OCI-M2 (cell line): ENCODE results near the gene C21orf91.

Source experiments
- DNase-seq: peaks from one replicate; lab custom pipeline; 2025; ENCODE audit not compliant: unreplicated experiment; lab: John Stamatoyannopoulos, UW

The C21orf91 gene

DNA sequence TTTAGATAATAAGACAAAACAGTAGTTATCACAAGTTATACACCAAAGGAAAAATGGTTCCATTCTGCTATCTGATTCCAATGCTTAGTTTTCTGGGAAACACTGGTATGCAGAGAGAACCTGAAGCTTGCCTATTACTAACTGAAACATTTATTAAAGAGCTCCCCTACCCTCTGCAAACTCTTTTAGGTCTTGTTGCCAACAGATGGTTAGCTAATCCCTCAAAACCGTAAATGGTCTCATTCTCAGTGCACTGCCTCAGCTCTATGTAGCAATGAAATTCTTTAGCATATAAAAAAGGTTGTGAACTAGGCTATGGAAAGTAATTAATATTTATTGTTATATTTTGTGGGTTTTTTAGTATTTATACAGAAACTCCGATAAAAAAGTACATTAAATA is 20.4 kb downstream of the C21orf91 start:
- DNase-seq: no peak

DNA sequence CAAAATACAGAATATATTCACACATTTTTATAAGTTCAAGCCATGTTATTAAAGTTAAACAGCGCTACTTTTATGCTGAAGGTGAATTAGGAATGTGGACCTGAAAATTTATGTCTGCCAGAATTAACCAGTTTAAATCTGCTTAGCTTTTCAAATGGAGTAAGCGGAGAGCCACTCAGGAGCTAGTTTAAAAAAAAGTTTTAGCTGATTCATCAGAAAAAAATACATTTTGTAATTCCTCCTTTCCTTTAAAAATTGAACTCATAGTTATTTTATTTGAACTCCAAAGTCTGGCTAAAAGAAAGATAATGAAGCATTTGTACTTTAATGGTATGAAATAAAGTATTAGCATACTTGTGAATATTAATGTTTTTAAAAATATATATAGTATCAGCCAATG is 21.2 kb downstream of the C21orf91 start:
- no peak for DNase-seq

DNA sequence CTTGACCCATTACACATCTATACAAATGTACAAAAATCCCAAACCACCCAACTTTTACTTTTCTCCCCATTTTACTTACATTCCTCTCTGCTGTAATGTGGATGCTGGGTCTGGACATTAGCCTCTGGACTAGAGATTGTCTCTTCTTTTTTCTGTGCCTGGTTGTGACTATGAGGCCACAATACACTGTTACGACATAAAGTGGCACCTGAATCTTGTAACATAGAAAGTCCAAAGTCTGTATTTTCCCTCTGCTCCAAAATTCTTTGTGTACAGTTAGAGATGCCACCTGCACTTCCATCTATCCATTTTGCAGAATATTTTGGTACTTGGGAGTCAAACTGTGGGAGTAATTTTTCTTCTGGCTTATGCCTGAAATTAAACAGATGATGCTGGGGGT is 22.7 kb downstream of the C21orf91 start:
- no peak for DNase-seq

DNA sequence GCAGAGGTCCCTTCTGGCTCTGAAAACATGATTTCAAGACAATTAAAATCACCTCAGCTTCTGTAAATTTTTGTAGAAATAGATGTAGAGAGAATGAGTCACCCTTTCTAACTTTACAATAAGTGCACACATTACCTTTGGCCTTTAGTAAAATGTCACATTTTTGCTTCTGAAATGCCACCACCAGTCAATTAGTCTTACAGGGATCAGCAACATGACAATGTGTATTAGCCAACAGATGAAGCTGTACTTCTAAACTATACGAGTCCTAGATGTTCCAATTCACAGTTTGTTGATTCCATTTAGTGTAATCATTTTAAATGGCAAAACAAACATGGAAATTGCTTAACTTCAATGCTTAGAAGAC is 23.1 kb downstream of the C21orf91 start:
- DNase-seq: no peak

DNA sequence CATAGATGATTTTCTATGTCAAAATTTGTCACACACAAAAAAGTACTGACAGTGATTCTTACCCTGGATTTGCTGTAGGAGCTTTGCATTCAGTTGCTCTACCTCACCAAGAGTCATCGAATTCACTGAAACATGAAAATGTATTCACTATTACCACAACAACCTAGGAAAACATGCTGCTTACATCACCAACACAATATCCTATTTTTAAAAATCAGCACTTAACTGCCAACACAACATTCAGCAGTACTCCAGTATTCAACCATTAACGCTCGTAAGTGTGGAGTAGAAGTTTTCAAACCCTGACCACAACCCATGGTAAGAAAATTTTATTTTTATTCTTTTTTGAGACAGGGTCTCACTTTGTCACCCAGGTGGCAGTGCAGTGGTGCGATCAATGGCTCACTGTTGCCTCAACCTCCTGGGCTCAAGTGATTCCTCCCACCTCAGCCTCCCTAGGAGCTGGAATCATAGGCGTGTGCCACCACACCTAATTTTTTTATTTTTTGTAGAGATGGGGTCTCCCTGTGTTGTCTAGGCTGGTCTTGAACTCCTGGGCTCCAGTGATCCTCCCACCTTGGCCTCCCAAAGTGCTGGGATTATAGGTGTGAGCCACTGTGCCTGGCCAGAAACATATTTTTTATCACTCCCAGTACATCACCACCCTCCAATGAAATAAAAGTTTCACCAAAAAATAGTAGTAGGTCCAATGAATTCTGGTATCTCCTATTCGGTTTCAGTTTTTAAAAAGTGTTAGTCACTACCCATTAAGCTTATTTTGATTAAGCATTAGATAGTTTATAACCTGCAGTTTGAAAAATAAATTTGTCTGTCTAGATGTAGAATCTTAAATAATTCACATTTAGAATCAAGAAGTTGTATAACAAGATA is 23.8 kb downstream of the C21orf91 start:
- no peak for DNase-seq

DNA sequence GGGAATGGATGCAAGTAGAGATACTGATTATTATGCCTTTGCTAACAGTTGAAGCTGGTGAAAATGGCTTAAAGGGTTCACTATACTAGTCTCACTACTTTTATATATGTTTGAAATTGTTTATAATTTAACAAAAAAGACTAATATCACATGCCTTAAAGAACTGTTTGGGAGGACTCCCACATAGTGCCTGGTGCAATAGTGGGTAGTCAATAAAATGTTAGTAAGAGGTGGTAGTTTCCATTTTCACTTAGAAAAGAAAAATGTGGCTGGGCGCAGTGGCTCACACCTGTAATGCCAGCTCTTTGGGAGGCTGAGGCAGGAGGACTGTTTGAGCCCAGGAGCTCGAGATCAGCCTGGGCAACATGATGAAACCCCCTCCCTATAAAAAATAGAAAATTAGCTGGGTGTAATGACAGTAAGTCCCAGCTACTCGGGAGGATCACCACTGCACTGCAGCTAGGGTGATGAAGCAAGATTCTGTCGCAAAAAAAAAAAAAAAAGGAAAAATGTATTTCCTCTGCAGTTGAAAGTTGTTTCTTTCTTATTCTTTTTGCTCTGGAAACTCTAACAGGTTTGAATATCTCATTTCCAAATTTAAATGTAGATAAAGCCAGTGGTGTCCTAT is 24.5 kb downstream of the C21orf91 start:
- DNase-seq: no peak

GRCh38 chr21:17793246-17794123 is 25.7 kb downstream of the C21orf91 start:
- DNase-seq: no peak

GRCh38 chr21:17789656-17790055 is 29.5 kb downstream of the C21orf91 start:
- DNase-seq: no peak

DNA sequence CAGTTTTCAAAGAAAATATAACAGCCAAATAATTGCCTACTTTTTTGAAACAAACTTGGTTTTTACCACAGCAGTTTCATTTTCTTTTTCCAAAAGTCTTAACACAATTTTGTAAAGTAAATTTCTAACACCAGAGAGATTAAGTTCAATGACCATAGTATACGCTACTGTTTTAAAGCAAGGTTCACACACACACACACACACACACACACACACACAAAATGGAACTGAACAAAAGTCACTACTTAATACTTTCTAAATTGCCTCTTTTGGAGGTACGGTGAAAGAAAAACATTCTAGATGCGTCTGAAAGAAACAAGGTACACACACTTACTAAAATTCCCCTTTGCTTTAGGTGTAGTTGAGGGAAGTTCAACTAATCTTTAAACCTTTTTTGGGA is 30.1 kb downstream of the C21orf91 start:
- DNase-seq: no peak

GRCh38 chr21:17786851-17787181 is 32.3 kb downstream of the C21orf91 start:
- no peak for DNase-seq

DNA sequence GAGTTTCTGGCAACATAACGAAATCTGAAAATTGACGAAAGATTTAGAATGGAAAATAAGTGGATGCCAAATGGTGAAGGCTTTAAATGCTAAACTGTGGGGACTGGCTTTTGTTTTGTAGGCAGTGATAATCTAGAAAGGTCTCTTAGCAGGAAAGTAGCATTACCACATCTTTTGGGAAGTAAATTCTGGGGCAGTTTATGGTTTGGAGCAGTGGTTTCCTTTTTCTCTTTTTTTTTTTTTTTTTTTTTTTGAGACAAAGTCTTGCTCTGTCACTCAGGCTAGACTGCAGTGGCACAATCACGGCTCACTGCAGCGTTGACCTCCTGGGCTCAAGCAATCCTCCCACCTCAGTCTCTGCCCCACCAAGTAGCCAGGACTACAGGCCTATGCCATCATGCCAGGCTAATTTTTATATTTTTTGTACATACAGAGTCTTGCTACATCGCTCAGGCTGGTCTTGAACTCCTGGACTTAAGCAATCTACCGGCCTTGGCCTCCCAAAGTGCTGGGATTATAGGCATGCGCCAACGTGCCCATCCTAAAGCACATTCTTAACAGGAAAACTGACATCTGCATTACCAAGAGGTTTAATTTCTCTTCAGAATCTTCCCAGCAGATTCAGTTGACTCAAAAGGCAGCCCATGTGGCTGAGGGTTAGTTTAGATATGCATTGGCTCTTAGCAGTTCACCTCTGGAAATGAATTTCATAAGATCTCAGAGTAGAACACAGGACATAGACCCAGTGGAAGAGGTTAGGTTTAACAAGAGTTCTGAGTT is 32.9 kb downstream of the C21orf91 start:
- no peak for DNase-seq

DNA sequence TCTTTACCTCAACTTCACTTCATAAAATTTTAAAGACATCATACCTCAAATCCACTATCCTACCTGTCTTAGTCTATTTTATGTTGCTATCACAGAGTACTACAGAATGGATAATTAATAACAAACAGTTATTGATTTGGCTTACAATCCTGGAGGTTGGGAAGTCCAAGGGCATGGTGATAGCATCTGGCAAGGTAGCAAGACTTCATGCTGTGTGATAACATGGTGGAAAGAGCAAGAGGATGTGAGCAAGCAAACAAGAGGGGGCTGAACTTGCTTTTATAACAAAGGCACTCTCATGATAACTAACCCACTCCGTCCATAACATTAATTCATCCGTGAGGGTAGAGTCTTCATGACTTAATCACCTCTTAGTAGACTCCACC is 33.8 kb downstream of the C21orf91 start:
- DNase-seq: no peak

DNA sequence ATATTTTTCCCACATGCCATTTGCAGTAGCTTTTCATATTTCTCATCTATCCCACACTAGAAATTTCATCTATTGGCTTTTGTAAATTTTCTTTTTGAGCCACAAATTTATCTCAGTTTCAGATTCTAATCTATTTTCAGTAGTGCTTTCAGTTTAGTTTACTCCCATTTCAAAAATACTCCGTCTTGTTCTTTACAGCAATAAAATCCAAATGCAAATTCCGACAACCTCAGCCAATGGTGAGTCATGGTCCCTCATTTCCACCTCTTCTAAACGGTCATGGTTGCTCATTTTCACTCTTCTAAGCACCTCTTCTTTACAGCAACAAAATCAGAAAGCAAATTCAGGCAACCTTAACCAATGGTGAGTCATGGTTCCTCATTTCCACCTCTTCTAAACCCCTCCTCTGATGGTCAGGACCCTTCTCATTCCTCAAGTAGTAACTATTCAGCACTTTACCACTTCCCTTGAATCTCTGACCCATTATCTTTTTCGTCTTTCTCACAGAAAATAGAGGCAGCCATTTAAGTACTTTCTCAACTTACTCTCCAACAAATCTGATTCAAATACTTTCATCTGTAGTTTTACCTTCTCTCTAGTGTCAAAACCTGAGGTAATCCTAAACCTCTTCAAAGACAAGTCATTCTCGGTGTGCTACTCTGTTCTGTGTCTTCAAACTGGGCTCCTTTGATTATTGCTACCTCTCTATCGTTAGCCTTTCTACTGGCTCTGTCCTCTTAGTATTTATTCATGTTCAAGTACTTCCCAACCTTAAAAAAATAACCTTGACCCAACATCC is 34.4 kb downstream of the C21orf91 start:
- no peak for DNase-seq

GRCh38 chr21:17784180-17784598 is 35.0 kb downstream of the C21orf91 start:
- no peak for DNase-seq

- no peak for DNase-seq
Observed at GRCh38 chr21:17783481-17784179, 35.5 kb downstream of the C21orf91 start.

DNA sequence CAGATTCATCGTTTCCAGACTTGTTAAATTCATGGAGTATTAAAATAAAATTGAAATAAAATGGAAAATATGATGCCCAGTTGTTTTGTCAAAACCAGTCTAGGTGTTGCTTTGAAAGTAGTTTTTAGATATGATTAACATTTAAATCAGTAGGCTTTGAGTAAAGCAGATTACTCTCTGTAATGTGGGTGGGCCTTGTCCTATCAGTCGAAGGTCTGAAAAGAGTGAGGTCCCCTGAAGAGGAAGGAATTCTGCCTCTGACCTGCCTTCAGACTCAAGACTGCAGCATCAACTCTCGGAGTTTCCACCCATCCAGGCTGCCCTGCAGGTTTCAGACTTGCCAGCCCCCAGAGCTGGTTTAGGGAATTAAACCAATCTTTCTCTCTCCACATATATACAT is 36.2 kb downstream of the C21orf91 start:
- DNase-seq: no peak

DNA sequence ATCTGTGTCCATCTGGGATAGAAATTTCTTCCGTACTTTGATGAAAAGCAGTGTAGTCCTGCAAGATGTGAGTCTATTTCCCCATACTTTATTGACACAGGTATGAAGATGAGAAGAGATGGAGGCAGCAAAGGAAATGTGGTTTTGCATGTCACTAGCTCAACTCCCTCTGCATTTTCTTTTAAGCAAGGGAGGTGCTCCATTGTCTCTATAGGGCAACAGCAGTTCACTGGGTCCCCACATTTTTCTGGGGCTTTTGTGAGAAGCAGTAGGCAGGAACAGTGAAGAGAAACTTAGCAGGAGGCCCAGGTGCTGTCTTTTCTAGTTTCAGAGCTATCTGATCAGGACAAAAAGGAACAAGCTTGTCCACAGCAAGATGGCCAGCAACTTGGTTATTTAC is 37.1 kb downstream of the C21orf91 start:
- DNase-seq: no peak

DNA sequence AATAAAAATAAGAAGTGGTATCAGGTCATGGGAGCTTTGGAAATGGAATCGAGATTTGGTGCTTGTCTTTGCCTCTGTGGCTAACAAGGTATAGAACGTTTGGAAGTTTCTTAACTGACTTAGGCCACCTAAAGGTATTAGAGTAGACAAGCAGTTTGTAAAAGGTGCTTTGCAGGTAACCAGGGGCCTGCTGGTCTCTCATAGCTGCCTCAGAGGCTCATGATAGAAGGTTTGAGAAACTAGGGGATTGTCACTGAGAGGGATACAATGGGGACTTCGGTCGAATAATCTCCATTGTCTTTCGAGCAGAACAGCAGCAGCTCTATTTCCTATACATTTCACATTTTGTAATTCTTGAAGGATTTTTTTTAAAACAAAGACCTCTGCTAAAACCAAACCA is 37.6 kb downstream of the C21orf91 start:
- no peak for DNase-seq

- no peak for DNase-seq
Observed at GRCh38 chr21:17780539-17780938, 38.6 kb downstream of the C21orf91 start.

GRCh38 chr21:17779980-17780379 is 39.2 kb downstream of the C21orf91 start:
- no peak for DNase-seq
